Duodenal mucosa (tissue), 2 donors: ENCODE data around the gene DNMT3B.

ENCODE experiments used
- H3K27ac ChIP-seq: one replicate; pipeline ENCODE4 v1.7.0; 2013; ENCODE audit warnings: low read depth, low read length
- H3K27me3 ChIP-seq, 2 donors: one replicate each; pipeline ENCODE4 v1.7.0; 2013; ENCODE audit warnings: low read length in 2 of 2, control low read depth in 1 of 2; ENCODE audit not compliant: insufficient read depth in 2 of 2, control insufficient read depth in 1 of 2
- H3K36me3 ChIP-seq, 2 donors: one replicate each; pipeline ENCODE4 v1.7.0; 2013; ENCODE audit warnings: low read length in 2 of 2, control low read depth in 1 of 2; ENCODE audit not compliant: insufficient read depth in 2 of 2, control insufficient read depth in 1 of 2
- H3K4me1 ChIP-seq, 2 donors: one replicate each; pipeline ENCODE4 v1.7.0; 2013; ENCODE audit warnings: low read length in 2 of 2, control low read depth in 1 of 2; ENCODE audit not compliant: insufficient read depth in 2 of 2, control insufficient read depth in 1 of 2
- H3K4me3 ChIP-seq, 2 donors: one replicate each; pipeline ENCODE4 v1.7.0; 2013; ENCODE audit warnings: low read length in 2 of 2, low read depth in 1 of 2
- H3K9ac ChIP-seq, 2 donors: one replicate each; pipeline ENCODE4 v1.7.0; 2013; ENCODE audit warnings: low read length in 2 of 2, low read depth in 1 of 2
- H3K9me3 ChIP-seq, 2 donors: one replicate each; pipeline ENCODE4 v1.7.0; 2013; ENCODE audit warnings: low read length in 2 of 2, control low read depth in 1 of 2; ENCODE audit not compliant: control insufficient read depth in 1 of 2

The DNMT3B gene

GRCh38 chr20:32806356-32806755 is 44.2 kb downstream of the DNMT3B start:
- Histone ChIP-seq H3K36me3 (peaks cover 0 to 2% of the 10 kb centered on the region in 2 donors), H3K9me3 (no peaks in the 10 kb centered on the region), H3K27me3 (no peaks in the 10 kb centered on the region), H3K4me3 (no peak overlapping the region), H3K27ac (no peak overlapping the region), H3K4me1 (no peaks in the 10 kb centered on the region), H3K9ac (no peak overlapping the region)

DNA sequence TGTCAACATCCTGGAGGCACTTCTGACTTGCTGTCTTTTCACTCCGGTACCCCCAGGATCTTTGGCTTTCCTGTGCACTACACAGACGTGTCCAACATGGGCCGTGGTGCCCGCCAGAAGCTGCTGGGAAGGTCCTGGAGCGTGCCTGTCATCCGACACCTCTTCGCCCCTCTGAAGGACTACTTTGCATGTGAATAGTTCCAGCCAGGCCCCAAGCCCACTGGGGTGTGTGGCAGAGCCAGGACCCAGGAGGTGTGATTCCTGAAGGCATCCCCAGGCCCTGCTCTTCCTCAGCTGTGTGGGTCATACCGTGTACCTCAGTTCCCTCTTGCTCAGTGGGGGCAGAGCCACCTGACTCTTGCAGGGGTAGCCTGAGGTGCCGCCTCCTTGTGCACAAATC is 45.5 kb downstream of the DNMT3B start:
- no peaks in the 10 kb centered on the region for H3K9me3 ChIP-seq
- no peak overlapping the region for H3K9ac ChIP-seq
- H3K36me3 ChIP-seq: peaks cover 0 to 2% of the 10 kb centered on the region in 2 donors
- H3K4me1 ChIP-seq: no peaks in the 10 kb centered on the region
- no peak overlapping the region for H3K27ac ChIP-seq
- H3K4me3 ChIP-seq: no peak overlapping the region
- H3K27me3 ChIP-seq: no peaks in the 10 kb centered on the region

GRCh38 chr20:32808438-32808837 is 46.3 kb downstream of the DNMT3B start:
- Histone ChIP-seq H3K36me3 (no peaks in the 10 kb centered on the region), H3K9me3 (no peaks in the 10 kb centered on the region), H3K27ac (no peak overlapping the region), H3K4me3 (no peak overlapping the region), H3K27me3 (no peaks in the 10 kb centered on the region), H3K9ac (no peak overlapping the region), H3K4me1 (no peaks in the 10 kb centered on the region)

GRCh38 chr20:32809907-32810306 is 47.7 kb downstream of the DNMT3B start:
- no peaks in the 10 kb centered on the region for H3K9me3 ChIP-seq
- no peaks in the 10 kb centered on the region for H3K4me1 ChIP-seq
- H3K9ac ChIP-seq: no peak overlapping the region
- H3K4me3 ChIP-seq: no peak overlapping the region
- no peaks in the 10 kb centered on the region for H3K36me3 ChIP-seq
- H3K27ac ChIP-seq: no peak overlapping the region
- H3K27me3 ChIP-seq: no peaks in the 10 kb centered on the region

GRCh38 chr20:32810941-32811340 is 48.8 kb downstream of the DNMT3B start:
- Histone ChIP-seq H3K36me3 (no peaks in the 10 kb centered on the region), H3K9me3 (no peaks in the 10 kb centered on the region), H3K27me3 (no peaks in the 10 kb centered on the region), H3K4me3 (no peak overlapping the region), H3K9ac (no peak overlapping the region), H3K27ac (no peak overlapping the region), H3K4me1 (no peaks in the 10 kb centered on the region)

GRCh38 chr20:32811886-32812285 is 49.7 kb downstream of the DNMT3B start:
- Histone ChIP-seq H3K4me3 (no peak overlapping the region), H3K4me1 (no peaks in the 10 kb centered on the region), H3K9ac (no peak overlapping the region), H3K27me3 (no peaks in the 10 kb centered on the region), H3K9me3 (no peaks in the 10 kb centered on the region), H3K36me3 (no peaks in the 10 kb centered on the region), H3K27ac (no peak overlapping the region)

GRCh38 chr20:32819992-32820697 is 58.0 kb downstream of the DNMT3B start:
- no peaks in the 10 kb centered on the region for H3K27me3 ChIP-seq
- H3K36me3 ChIP-seq: no peaks in the 10 kb centered on the region
- peak overlapping the region; percentile 78 to 94 for H3K4me3 ChIP-seq
- peak overlapping the region; percentile 92 for H3K27ac ChIP-seq
- peak overlapping the region; percentile 89 for H3K9ac ChIP-seq
- no peaks in the 10 kb centered on the region for H3K9me3 ChIP-seq
- H3K4me1 ChIP-seq: peaks cover 27 to 28% of the 10 kb centered on the region in 2 donors

GRCh38 chr20:32820698-32821377 is 58.7 kb downstream of the DNMT3B start:
- Histone ChIP-seq H3K4me1 (peaks cover 27 to 28% of the 10 kb centered on the region in 2 donors), H3K9ac (peak overlapping the region; percentile 89), H3K4me3 (peak overlapping the region; percentile 78 to 94)

DNA sequence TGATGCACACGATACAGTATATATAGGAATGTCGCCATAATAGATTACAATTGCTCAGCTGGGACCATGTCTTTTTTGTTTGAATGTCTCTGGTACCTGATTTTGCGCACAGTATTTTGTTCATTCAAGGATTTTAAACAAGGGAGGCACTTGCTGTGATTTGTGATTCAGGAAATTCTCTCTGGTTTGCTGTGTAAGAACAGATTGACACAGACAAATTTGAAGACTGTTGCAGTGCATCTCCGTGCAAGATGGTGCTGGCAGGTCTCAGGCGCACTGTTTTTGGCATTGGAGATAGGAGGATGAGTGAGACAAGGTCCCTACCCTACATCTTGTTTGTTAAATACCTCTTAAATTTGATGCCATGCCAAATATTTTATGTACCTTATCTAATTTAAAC is 60.0 kb downstream of the DNMT3B start:
- Histone ChIP-seq H3K4me3 (peak overlapping the region in 1 of 2 donors; percentile 1), H3K27me3 (no peaks in the 10 kb centered on the region), H3K9ac (no peak overlapping the region), H3K27ac (no peak overlapping the region), H3K36me3 (peaks cover 0 to 10% of the 10 kb centered on the region in 2 donors), H3K9me3 (no peaks in the 10 kb centered on the region), H3K4me1 (peaks cover 27 to 28% of the 10 kb centered on the region in 2 donors)

More at GRCh38 chr20:32820698-32821377, 58.7 kb downstream of the DNMT3B start:
- Histone ChIP-seq H3K27ac (peak overlapping the region; percentile 92), H3K36me3 (peaks cover 0 to 2% of the 10 kb centered on the region in 2 donors), H3K9me3 (no peaks in the 10 kb centered on the region), H3K27me3 (no peaks in the 10 kb centered on the region)

DNA sequence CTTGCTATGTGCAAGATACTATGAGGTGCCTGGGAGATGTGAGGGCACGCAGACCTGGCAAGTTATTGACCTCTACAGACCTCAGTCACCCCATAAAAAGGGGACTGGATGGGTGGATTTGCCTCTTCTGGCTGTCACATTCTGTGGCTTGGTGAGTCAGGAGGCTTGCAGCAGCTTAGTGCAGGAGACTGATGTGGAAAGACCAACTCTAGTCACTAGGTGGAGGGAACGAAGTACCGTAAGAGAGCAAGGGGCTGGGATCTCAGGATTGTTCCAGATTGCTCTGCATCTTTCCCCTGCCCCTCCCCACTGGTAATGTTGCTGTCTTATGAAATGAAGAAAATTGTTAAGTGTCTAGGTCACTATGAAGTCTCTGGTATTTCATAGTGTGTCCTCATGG is 60.9 kb downstream of the DNMT3B start:
- H3K9ac ChIP-seq: no peak overlapping the region
- no peak overlapping the region for H3K27ac ChIP-seq
- peaks cover 27 to 28% of the 10 kb centered on the region in 2 donors for H3K4me1 ChIP-seq
- peaks cover 0 to 15% of the 10 kb centered on the region in 2 donors for H3K36me3 ChIP-seq
- no peaks in the 10 kb centered on the region for H3K9me3 ChIP-seq
- H3K27me3 ChIP-seq: no peaks in the 10 kb centered on the region
- H3K4me3 ChIP-seq: no peak overlapping the region
